Peyer's patch (tissue), 4 donors: Measurements from ENCODE around the gene ZSCAN25. TPM values are rescaled to one million over a fixed set of nuclear protein-coding genes. Genes with fewer than 3 reads are reported as not detected.

Source experiments
- DNase-seq, 3 donors: peaks; one replicate each; pipeline ENCODE4 v3.0.0-alpha.2; 2017 to 2019
- H3K27ac ChIP-seq, 4 donors: fragments of 200-600 bp; sonication (generic); one replicate each; pipeline ENCODE4 v1.5.1; 2016 to 2019
- H3K27me3 ChIP-seq, 2 donors: fragments of 200-600 bp; sonication (generic); one replicate each; pipeline ENCODE4 v1.5.1; 2019
- H3K36me3 ChIP-seq, 3 donors: fragments of 200-600 bp; sonication (generic); one replicate each; pipeline ENCODE4 v1.5.1; 2016 to 2019
- H3K4me1 ChIP-seq, 4 donors: fragments of 200-600 bp; sonication (generic); one replicate each; pipeline ENCODE4 v1.5.1; 2016 to 2019
- H3K4me3 ChIP-seq, 4 donors: fragments of 200-600 bp; sonication (generic); 1 replicate in 3 of 4; 2 replicates in 1 of 4; pipeline ENCODE4 v1.5.1; 2016 to 2019; ENCODE audit warnings: mild to moderate bottlenecking in 1 of 4
- H3K9me3 ChIP-seq, 4 donors: fragments of 200-600 bp; sonication (generic); one replicate each; pipeline ENCODE4 v1.5.1; 2016 to 2019; ENCODE audit warnings: mild to moderate bottlenecking in 1 of 4
- CTCF ChIP-seq, 6 experiments: fragments of 450-650 bp in 4 of 6; fragments of 200-600 bp in 2 of 6; sonication (generic) in 1 of 6; IDR thresholded peaks; one replicate each; pipeline ENCODE4 v1.5.1; 2017 to 2019; ENCODE audit warnings: antibody characterized with exemption in 6 of 6, mild to moderate bottlenecking in 3 of 6, moderate library complexity in 1 of 6
- POLR2A ChIP-seq, 2 donors: fragments of 450-650 bp; IDR thresholded peaks; one replicate each; pipeline ENCODE4 v1.5.1; 2017; ENCODE audit warnings: antibody characterized with exemption in 2 of 2, mild to moderate bottlenecking in 2 of 2, moderate library complexity in 2 of 2
- total RNA-seq, 4 donors: library from RNA; depleted of rRNA; stranded (reverse); fragments of >200 nt; gene quantifications; one replicate each; pipeline ENCODE4 v1.1.0, GENCODE V29; 2016

The ZSCAN25 gene
- total RNA-seq, 4 donors from 2014 or later, result 20.0 to 36.4 (median 31.9) TPM

- H3K4me3 ChIP-seq, result no peak overlapping the region
- no peak overlapping the region for H3K27ac ChIP-seq
- H3K4me1 ChIP-seq, result peaks cover 0 to 6% (median 0%) of the 10 kb centered on the region in 4 donors
- no peak for DNase-seq
- no peaks in the 10 kb centered on the region for H3K27me3 ChIP-seq
- no peaks in the 10 kb centered on the region for H3K9me3 ChIP-seq
- no peak for TF ChIP-seq CTCF (IDR thresholded peaks at IDR 0.05)
- peak in 1 of 2 donors; percentile 9 for TF ChIP-seq POLR2A (IDR thresholded peaks at IDR 0.05)
- peaks cover 0 to 74% (median 6%) of the 10 kb centered on the region in 3 donors for H3K36me3 ChIP-seq
These were observed 51.8 kb downstream of the ZSCAN25 start for GRCh38 chr7:99668541-99668940.

GRCh38 chr7:99669782-99670181 is 53.0 kb downstream of the ZSCAN25 start:
- no peak for DNase-seq
- Histone ChIP-seq H3K4me1 (peaks cover 0 to 6% (median 0%) of the 10 kb centered on the region in 4 donors), H3K9me3 (no peaks in the 10 kb centered on the region), H3K27ac (no peak overlapping the region), H3K4me3 (no peak overlapping the region), H3K27me3 (no peaks in the 10 kb centered on the region), H3K36me3 (peaks cover 0 to 73% (median under 1%) of the 10 kb centered on the region in 3 donors)
- TF ChIP-seq CTCF (IDR thresholded peaks at IDR 0.05) (no peak), POLR2A (IDR thresholded peaks at IDR 0.05) (no peak)

GRCh38 chr7:99672573-99672972 is 55.8 kb downstream of the ZSCAN25 start:
- Histone ChIP-seq H3K9me3 (no peaks in the 10 kb centered on the region), H3K36me3 (peaks cover 0 to 69% (median 0%) of the 10 kb centered on the region in 3 donors), H3K27ac (peak overlapping the region in 1 of 4 donors; percentile 61), H3K4me3 (no peak overlapping the region), H3K27me3 (no peaks in the 10 kb centered on the region), H3K4me1 (peaks cover 0 to 6% (median 0%) of the 10 kb centered on the region in 4 donors)
- TF ChIP-seq POLR2A (IDR thresholded peaks at IDR 0.05) (peak in 1 of 2 donors; percentile 42), CTCF (IDR thresholded peaks at IDR 0.05) (no peak)
- peak in 1 of 3 donors; percentile 61 for DNase-seq

- no peaks in the 10 kb centered on the region for H3K27me3 ChIP-seq
- H3K36me3 ChIP-seq, result peaks cover 0 to 43% (median 0%) of the 10 kb centered on the region in 3 donors
- no peak overlapping the region for H3K4me3 ChIP-seq
- no peak for TF ChIP-seq POLR2A (IDR thresholded peaks at IDR 0.05)
- no peak for TF ChIP-seq CTCF (IDR thresholded peaks at IDR 0.05)
- no peaks in the 10 kb centered on the region for H3K9me3 ChIP-seq
- H3K4me1 ChIP-seq, result peaks cover 0 to 6% (median 0%) of the 10 kb centered on the region in 4 donors
- no peak for DNase-seq
- no peak overlapping the region for H3K27ac ChIP-seq
These were observed 58.4 kb downstream of the ZSCAN25 start for GRCh38 chr7:99674995-99675742.

GRCh38 chr7:99677013-99677647 is 60.4 kb downstream of the ZSCAN25 start:
- H3K4me3 ChIP-seq, result peak overlapping the region in 2 of 4 donors; percentile 56 to 60

More at GRCh38 chr7:99677013-99677647, 60.4 kb downstream of the ZSCAN25 start:
- peaks cover 0 to 36% (median 0%) of the 10 kb centered on the region in 3 donors for H3K36me3 ChIP-seq
- no peak for DNase-seq
- H3K9me3 ChIP-seq, result no peaks in the 10 kb centered on the region
- TF ChIP-seq POLR2A (IDR thresholded peaks at IDR 0.05) (no peak), CTCF (IDR thresholded peaks at IDR 0.05) (no peak)
- peaks cover 0 to 6% (median 0%) of the 10 kb centered on the region in 4 donors for H3K4me1 ChIP-seq
- H3K27me3 ChIP-seq, result no peaks in the 10 kb centered on the region
- H3K27ac ChIP-seq, result peak overlapping the region in 3 of 4 donors; percentile 80 to 92 (median 83)
